Measurements from ENCODE around the gene F5. TPM values are rescaled to one million over a fixed set of nuclear protein-coding genes. Genes with fewer than 3 reads are reported as not detected.
A peak's percentile ranks its signal among the peaks of the same experiment; 100 is the strongest.

The F5 gene
- total RNA-seq, 1 experiment from 2014 or later = 0.37 TPM

GRCh38 chr1:169529068-169529642 lies 57.1 kb downstream of the F5 start (continued):
- TF ChIP-seq EZH2 (IDR thresholded peaks at IDR 0.05) (no peak), JUND (IDR thresholded peaks at IDR 0.05) (peak; percentile 91), SRF (IDR thresholded peaks at IDR 0.05; ENCODE audit: low read depth) (no peak), ELF1 (IDR thresholded peaks at IDR 0.05; ENCODE audit: borderline replicate concordance, low read depth) (no peak), ZFX (IDR thresholded peaks at IDR 0.05) (no peak)

- Histone ChIP-seq H4K20me1 (ENCODE audit: insufficient read depth) (no peaks in the 10 kb centered on the region), H2AFZ (ENCODE audit: low read depth, low read length, poor library complexity, severe bottlenecking) (peak overlapping the region; percentile 52), H3K9ac (ENCODE audit: low read length) (0 out of 2 replicates have a peak overlapping the region, but pooled peaks have one; percentile 26), H3K9me3 (ENCODE audit: control insufficient read depth in 1 of 2, insufficient read depth in 1 of 2, low read depth in 1 of 2, low read length in 2 of 2) (no peaks in the 10 kb centered on the region), H3K4me3 (replicated peaks in 1 of 2; ENCODE audit: low read depth in 1 of 2, low read length in 2 of 2) (peak overlapping the region; percentile 17 to 42; a peak in 3 of 4 replicates), H3K4me1 (ENCODE audit: control insufficient read depth in 1 of 2, insufficient read depth in 2 of 2, low read length in 2 of 2) (peaks cover 23 to 40% of the 10 kb centered on the region in 2 experiments), H3K27ac (ENCODE audit: low read depth, low read length) (no peak overlapping the region), H3K4me2 (ENCODE audit: low read length) (peak overlapping the region; percentile 72), H3K36me3 (ENCODE audit: control insufficient read depth in 1 of 2, insufficient read depth in 2 of 2, low read length in 2 of 2) (no peaks in the 10 kb centered on the region), H3K27me3 (ENCODE audit: insufficient read depth, low read length) (no peaks in the 10 kb centered on the region), H3K79me2 (ENCODE audit: insufficient read depth, low read length) (no peaks in the 10 kb centered on the region), H3K9me2 (ENCODE audit: insufficient read depth) (no peaks in the 10 kb centered on the region)
- DNase-seq (ENCODE audit: low read depth, low spot score) (no peak), ATAC-seq (peak; percentile 19; the same call in 1 of the 2 replicates)
- CTCF ChIA-PET = interaction anchor here (0.8 to 1.3 kb wide), 3 partner anchors 18 to 925 kb away, joined by 3 to 6 read pairs (median 3); no protein-coding TSS in a partner anchor
- RAD21 ChIA-PET (ENCODE audit: low non-redundant PET in 1 of 2, low total read pairs in 2 of 2, uncharacterized antibody in 2 of 2, unreplicated experiment in 2 of 2) = interaction anchor here in 1 of 2 experiments (0.7 kb wide), 1 partner anchor 18 kb away, joined by 3 read pairs; no protein-coding TSS in a partner anchor
- POLR2A ChIA-PET = interaction anchor here (1.2 kb wide), 1 partner anchor 42 kb away, joined by 5 read pairs; the partner anchor contains the start of gene SLC19A2
- intact Hi-C loops (cut with micrococcal nuclease) = loop anchor here (5.0 kb wide), 1 partner anchor 41 kb away; the partner anchor contains the start of gene SLC19A2
- BruUV-seq (replicated peaks) = no TSS peak
- TF ChIP-seq EGR1 (IDR thresholded peaks at IDR 0.05; ENCODE audit: low read depth) (no peak), JUND (IDR thresholded peaks at IDR 0.05) (no peak), SIN3A (IDR thresholded peaks at IDR 0.05; ENCODE audit: low read depth) (no peak), ELF1 (IDR thresholded peaks at IDR 0.05; ENCODE audit: borderline replicate concordance, low read depth) (no peak), CEBPB (IDR thresholded peaks at IDR 0.05; ENCODE audit: low read depth) (no peak), TCF7L2 (IDR thresholded peaks at IDR 0.05; ENCODE audit: borderline replicate concordance, extremely low read depth, insufficient read depth, insufficient read length) (no peak), MAX (IDR thresholded peaks at IDR 0.05) (no peak), CBX3 (IDR thresholded peaks at IDR 0.05; ENCODE audit: low read depth) (no peak), REST (IDR thresholded peaks at IDR 0.05; ENCODE audit: low read depth) (no peak), CTCF (IDR thresholded peaks at IDR 0.05 in 2 of 3, conservative IDR thresholded peaks at IDR 0.05 in 1 of 3; ENCODE audit: borderline replicate concordance in 1 of 3, insufficient read depth in 1 of 3, low read depth in 2 of 3, low read length in 2 of 3) (no peak), POLR2A (IDR thresholded peaks at IDR 0.05; ENCODE audit: borderline replicate concordance, extremely low read depth, insufficient read depth, insufficient read length) (no peak), FOSL1 (IDR thresholded peaks at IDR 0.05; ENCODE audit: low read depth) (no peak), POLR2AphosphoS5 (IDR thresholded peaks at IDR 0.05; ENCODE audit: low read depth, low read length) (no peak)
These were observed 57.8 kb downstream of the F5 start for GRCh38 chr1:169528215-169529067.
